ENCODE results near the gene TBC1D19.

DNA sequence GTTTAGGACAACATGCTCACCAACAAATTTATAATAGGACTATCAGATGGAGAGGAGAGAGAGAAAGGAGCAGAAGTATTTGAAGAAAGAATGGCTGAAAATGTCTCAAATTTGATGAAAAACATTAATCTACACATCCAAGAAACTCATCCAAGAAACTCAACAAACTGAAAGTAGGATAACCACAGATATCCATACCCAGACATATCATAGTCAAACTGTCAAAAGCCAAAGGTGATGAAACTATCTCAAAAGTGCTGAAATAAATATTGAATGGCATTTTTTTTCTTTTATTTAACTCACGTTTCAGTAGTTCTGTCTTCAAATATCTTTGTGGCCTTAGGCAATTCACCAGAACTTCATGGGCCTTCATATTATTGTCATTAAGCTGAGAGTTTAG, 116.2 kb downstream of the TBC1D19 start:
- TF ChIP-seq, protein P1, sequence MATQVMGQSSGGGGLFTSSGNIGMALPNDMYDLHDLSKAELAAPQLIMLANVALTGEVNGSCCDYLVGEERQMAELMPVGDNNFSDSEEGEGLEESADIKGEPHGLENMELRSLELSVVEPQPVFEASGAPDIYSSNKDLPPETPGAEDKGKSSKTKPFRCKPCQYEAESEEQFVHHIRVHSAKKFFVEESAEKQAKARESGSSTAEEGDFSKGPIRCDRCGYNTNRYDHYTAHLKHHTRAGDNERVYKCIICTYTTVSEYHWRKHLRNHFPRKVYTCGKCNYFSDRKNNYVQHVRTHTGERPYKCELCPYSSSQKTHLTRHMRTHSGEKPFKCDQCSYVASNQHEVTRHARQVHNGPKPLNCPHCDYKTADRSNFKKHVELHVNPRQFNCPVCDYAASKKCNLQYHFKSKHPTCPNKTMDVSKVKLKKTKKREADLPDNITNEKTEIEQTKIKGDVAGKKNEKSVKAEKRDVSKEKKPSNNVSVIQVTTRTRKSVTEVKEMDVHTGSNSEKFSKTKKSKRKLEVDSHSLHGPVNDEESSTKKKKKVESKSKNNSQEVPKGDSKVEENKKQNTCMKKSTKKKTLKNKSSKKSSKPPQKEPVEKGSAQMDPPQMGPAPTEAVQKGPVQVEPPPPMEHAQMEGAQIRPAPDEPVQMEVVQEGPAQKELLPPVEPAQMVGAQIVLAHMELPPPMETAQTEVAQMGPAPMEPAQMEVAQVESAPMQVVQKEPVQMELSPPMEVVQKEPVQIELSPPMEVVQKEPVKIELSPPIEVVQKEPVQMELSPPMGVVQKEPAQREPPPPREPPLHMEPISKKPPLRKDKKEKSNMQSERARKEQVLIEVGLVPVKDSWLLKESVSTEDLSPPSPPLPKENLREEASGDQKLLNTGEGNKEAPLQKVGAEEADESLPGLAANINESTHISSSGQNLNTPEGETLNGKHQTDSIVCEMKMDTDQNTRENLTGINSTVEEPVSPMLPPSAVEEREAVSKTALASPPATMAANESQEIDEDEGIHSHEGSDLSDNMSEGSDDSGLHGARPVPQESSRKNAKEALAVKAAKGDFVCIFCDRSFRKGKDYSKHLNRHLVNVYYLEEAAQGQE (IDR thresholded peaks at IDR 0.05; ENCODE audit: insufficient read depth in 1 of 2, low read depth in 2 of 2, low read length in 1 of 2), result no peak
- TF ChIP-seq TCF7L2 (IDR thresholded peaks at IDR 0.05; ENCODE audit: low read depth, low read length) (no peak), CTCF (IDR thresholded peaks at IDR 0.05) (no peak), SIN3A (IDR thresholded peaks at IDR 0.05; ENCODE audit: borderline replicate concordance, insufficient read depth, low read depth, low read length) (no peak), POLR2AphosphoS5 (IDR thresholded peaks at IDR 0.05; ENCODE audit: low read depth, low read length) (no peak)

Data from Panc1 (cell line).